ENCODE results near the gene SOWAHC.

GRCh38 chr2:109624339-109624738, 10.2 kb downstream of the SOWAHC start:
- TF ChIP-seq CTCF (IDR thresholded peaks at IDR 0.05; ENCODE audit: insufficient read depth, low read depth, low read length), result no peak
- no peak for TF ChIP-seq EZH2 (IDR thresholded peaks at IDR 0.05; ENCODE audit: insufficient read depth, low read length)

Measured in astrocyte (in vitro differentiated cells and primary cell).